Measurements from ENCODE around the gene FAM174B. TPM values are rescaled to one million over a fixed set of nuclear protein-coding genes. Genes with fewer than 3 reads are reported as not detected.

FAM174B gene
- total RNA-seq, 2 donors from 2014 or later: 6.2 to 7.1 TPM

- Histone ChIP-seq H3K36me3 (no peaks in the 10 kb centered on the region), H3K9me3 (no peaks in the 10 kb centered on the region), H3K27ac (no peak overlapping the region), H3K4me3 (no peak overlapping the region), H3K27me3 (no peaks in the 10 kb centered on the region), H3K4me1 (peaks cover 0 to 5% of the 10 kb centered on the region in 2 donors)
- no peak for DNase-seq (ENCODE audit: low spot score)
- no peak for TF ChIP-seq CTCF (IDR thresholded peaks at IDR 0.05)
These were observed 8.0 kb downstream of the FAM174B start for GRCh38 chr15:92647467-92648163.

GRCh38 chr15:92646216-92646615, 9.4 kb downstream of the FAM174B start:
- Histone ChIP-seq H3K27ac (no peak overlapping the region), H3K36me3 (no peaks in the 10 kb centered on the region), H3K4me1 (peaks cover 0 to 5% of the 10 kb centered on the region in 2 donors), H3K9me3 (no peaks in the 10 kb centered on the region), H3K27me3 (no peaks in the 10 kb centered on the region), H3K4me3 (no peak overlapping the region)
- DNase-seq (ENCODE audit: low spot score): no peak
- TF ChIP-seq CTCF (IDR thresholded peaks at IDR 0.05): no peak

GRCh38 chr15:92645731-92646130, 9.8 kb downstream of the FAM174B start:
- Histone ChIP-seq H3K36me3 (no peaks in the 10 kb centered on the region), H3K27ac (no peak overlapping the region), H3K9me3 (no peaks in the 10 kb centered on the region), H3K27me3 (no peaks in the 10 kb centered on the region), H3K4me1 (peaks cover 0 to 5% of the 10 kb centered on the region in 2 donors), H3K4me3 (no peak overlapping the region)
- no peak for DNase-seq (ENCODE audit: low spot score)
- no peak for TF ChIP-seq CTCF (IDR thresholded peaks at IDR 0.05)

GRCh38 chr15:92645051-92645631, 10.4 kb downstream of the FAM174B start:
- H3K27ac ChIP-seq: no peak overlapping the region
- DNase-seq (ENCODE audit: low spot score): no peak
- no peaks in the 10 kb centered on the region for H3K27me3 ChIP-seq
- peaks cover 0 to under 1% of the 10 kb centered on the region in 2 donors for H3K4me1 ChIP-seq
- H3K36me3 ChIP-seq: no peaks in the 10 kb centered on the region
- TF ChIP-seq CTCF (IDR thresholded peaks at IDR 0.05): no peak
- H3K4me3 ChIP-seq: no peak overlapping the region
- H3K9me3 ChIP-seq: peaks cover 0 to under 1% of the 10 kb centered on the region in 2 donors

- H3K4me1 ChIP-seq: no peaks in the 10 kb centered on the region
- no peaks in the 10 kb centered on the region for H3K36me3 ChIP-seq
- no peaks in the 10 kb centered on the region for H3K27me3 ChIP-seq
- no peak overlapping the region for H3K4me3 ChIP-seq
- H3K27ac ChIP-seq: no peak overlapping the region
- TF ChIP-seq CTCF (IDR thresholded peaks at IDR 0.05): no peak
- H3K9me3 ChIP-seq: peaks cover 0 to 8% of the 10 kb centered on the region in 2 donors
- DNase-seq (ENCODE audit: low spot score): no peak
These were observed 11.4 kb downstream of the FAM174B start for GRCh38 chr15:92643849-92644815.
